ENCODE measurements around the gene SLC6A6. TPM values are rescaled to one million over a fixed set of nuclear protein-coding genes. Genes with fewer than 3 reads are reported as not detected.

The SLC6A6 gene
- total RNA-seq, 2 experiments from 2014 or later = 27.8 to 31.2 TPM

GRCh38 chr3:14358426-14359211 is 43.8 kb upstream of the SLC6A6 start:
- Mint-ChIP-seq H3K9me3 (no peaks in the 10 kb centered on the region), H3K36me3 (ENCODE audit: low read depth) (no peaks in the 10 kb centered on the region), H3K4me3 (no peak overlapping the region), H3K27me3 (no peaks in the 10 kb centered on the region), H3K27ac (no peak overlapping the region), H3K4me1 (ENCODE audit: low read depth) (no peaks in the 10 kb centered on the region)
- no peak for TF ChIP-seq CTCF (IDR thresholded peaks at IDR 0.05)
- no peaks in the 10 kb centered on the region for H3K36me3 ChIP-seq (ENCODE audit: insufficient read depth, low read length)
- ChIA-PET CTCF (no interaction called here), POLR2A (no interaction called here)
- H3K9me3 ChIP-seq (ENCODE audit: control insufficient read depth in 1 of 2, insufficient read depth in 1 of 2, low read length in 2 of 2) = no peaks in the 10 kb centered on the region
- H3K27ac ChIP-seq (ENCODE audit: low read depth in 1 of 2, low read length in 2 of 2) = no peak overlapping the region
- no peaks in the 10 kb centered on the region for H3K4me1 ChIP-seq (ENCODE audit: insufficient read depth, low read length)
- H3K4me3 ChIP-seq (ENCODE audit: low read length) = no peak overlapping the region
- ATAC-seq (ENCODE audit: poor library complexity) = no peak
- intact Hi-C loops (cut with DNase I, micrococcal nuclease) = no loop called here
- DNase-seq = no peak
- no peaks in the 10 kb centered on the region for H3K27me3 ChIP-seq (ENCODE audit: control insufficient read depth in 1 of 2, insufficient read depth in 2 of 2, low read length in 2 of 2)

DNA sequence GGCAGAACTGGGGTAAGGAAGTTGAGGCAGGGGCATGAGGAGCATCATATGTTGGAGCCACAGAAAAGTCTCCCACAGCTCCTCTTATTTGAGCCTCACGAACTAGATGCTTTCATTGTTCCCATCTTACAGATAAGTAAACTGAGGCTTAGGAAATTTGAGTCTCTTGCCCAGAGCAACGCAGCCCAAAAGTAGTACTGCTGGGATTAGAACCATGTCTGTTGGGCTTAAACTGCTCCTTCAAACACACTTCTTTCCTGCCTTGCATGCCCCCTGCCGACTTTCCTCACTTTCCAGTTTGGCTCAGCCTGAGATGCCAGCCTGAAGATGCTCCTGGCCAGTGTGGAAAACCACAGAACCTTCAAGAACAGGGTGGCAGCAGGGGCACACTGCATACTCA is 43.1 kb upstream of the SLC6A6 start:
- Histone ChIP-seq H3K4me1 (ENCODE audit: insufficient read depth, low read length) (no peaks in the 10 kb centered on the region), H3K27me3 (ENCODE audit: control insufficient read depth in 1 of 2, insufficient read depth in 2 of 2, low read length in 2 of 2) (no peaks in the 10 kb centered on the region), H3K9me3 (ENCODE audit: control insufficient read depth in 1 of 2, insufficient read depth in 1 of 2, low read length in 2 of 2) (no peaks in the 10 kb centered on the region), H3K36me3 (ENCODE audit: insufficient read depth, low read length) (no peaks in the 10 kb centered on the region), H3K4me3 (ENCODE audit: low read length) (no peak overlapping the region), H3K27ac (ENCODE audit: low read depth in 1 of 2, low read length in 2 of 2) (no peak overlapping the region)
- intact Hi-C loops (cut with DNase I, micrococcal nuclease) = no loop called here
- Mint-ChIP-seq H3K4me3 (no peak overlapping the region), H3K9me3 (no peaks in the 10 kb centered on the region), H3K4me1 (ENCODE audit: low read depth) (no peaks in the 10 kb centered on the region), H3K27me3 (no peaks in the 10 kb centered on the region), H3K27ac (no peak overlapping the region), H3K36me3 (ENCODE audit: low read depth) (no peaks in the 10 kb centered on the region)
- no peak for TF ChIP-seq CTCF (IDR thresholded peaks at IDR 0.05)
- POLR2A ChIA-PET = no interaction called here
- ATAC-seq (ENCODE audit: poor library complexity) (no peak), DNase-seq (no peak)
- CTCF ChIA-PET = no interaction called here

GRCh38 chr3:14360123-14360881 is 42.1 kb upstream of the SLC6A6 start:
- Histone ChIP-seq H3K27me3 (ENCODE audit: control insufficient read depth in 1 of 2, insufficient read depth in 2 of 2, low read length in 2 of 2) (no peaks in the 10 kb centered on the region), H3K27ac (ENCODE audit: low read depth in 1 of 2, low read length in 2 of 2) (no peak overlapping the region), H3K4me1 (ENCODE audit: insufficient read depth, low read length) (no peaks in the 10 kb centered on the region), H3K4me3 (ENCODE audit: low read length) (no peak overlapping the region), H3K36me3 (ENCODE audit: insufficient read depth, low read length) (no peaks in the 10 kb centered on the region), H3K9me3 (ENCODE audit: control insufficient read depth in 1 of 2, insufficient read depth in 1 of 2, low read length in 2 of 2) (no peaks in the 10 kb centered on the region)
- Mint-ChIP-seq H3K4me1 (ENCODE audit: low read depth) (no peaks in the 10 kb centered on the region), H3K36me3 (ENCODE audit: low read depth) (no peaks in the 10 kb centered on the region), H3K9me3 (no peaks in the 10 kb centered on the region), H3K27ac (no peak overlapping the region), H3K4me3 (no peak overlapping the region), H3K27me3 (no peaks in the 10 kb centered on the region)
- no peak for DNase-seq
- TF ChIP-seq CTCF (IDR thresholded peaks at IDR 0.05) = no peak
- intact Hi-C loops (cut with DNase I, micrococcal nuclease) = no loop called here
- ChIA-PET CTCF (no interaction called here), POLR2A (no interaction called here)
- ATAC-seq (ENCODE audit: poor library complexity) = no peak

All from CD4-positive, alpha-beta T cell (primary cell).